GM23338 (cell line): Measurements from ENCODE around the gene NCAPD3. TPM values are rescaled to one million over a fixed set of nuclear protein-coding genes. Genes with fewer than 3 reads are reported as not detected.
"Not testable (repeated sequence)": the region's sequence is repeated elsewhere in the genome, so short reads cannot be mapped to it uniquely, and the experiment has no call there.

Experiments used
- ATAC-seq: fragments of 200-7000 bp; cut with Tn5 transposase; 3 replicates; pipeline ENCODE4 v1.9.1; 2020
- DNase-seq: peaks from one replicate; pipeline ENCODE4 v3.0.0-alpha.2; 2015; ENCODE audit warnings: low spot score
- H2AFZ ChIP-seq: fragments of 200-600 bp; sonication (generic); 2 replicates; pipeline ENCODE4 v1.8.0; 2016; ENCODE audit warnings: antibody characterized with exemption, mild to moderate bottlenecking, moderate library complexity
- H3F3A ChIP-seq: fragments of 200-600 bp; sonication (generic); replicated peaks from 2 replicates; pipeline ENCODE4 v1.8.0; 2017; ENCODE audit warnings: antibody characterized with exemption, mixed run types, low read depth
- H3K27ac ChIP-seq: fragments of 200-600 bp; sonication (generic); 2 replicates; pipeline ENCODE4 v1.6.1; 2016; ENCODE audit warnings: low read depth
- H3K27me3 ChIP-seq: fragments of 200-600 bp; sonication (generic); 2 replicates; pipeline ENCODE4 v1.8.0; 2016; ENCODE audit warnings: mild to moderate bottlenecking, mixed run types, moderate library complexity; ENCODE audit not compliant: insufficient read depth
- H3K36me3 ChIP-seq: fragments of 200-600 bp; sonication (generic); 2 replicates; pipeline ENCODE4 v1.8.0; 2016; ENCODE audit warnings: mild to moderate bottlenecking; ENCODE audit not compliant: insufficient read depth
- H3K4me1 ChIP-seq: fragments of 200-600 bp; sonication (generic); 2 replicates; pipeline ENCODE4 v1.8.0; 2016; ENCODE audit warnings: mild to moderate bottlenecking, moderate library complexity; ENCODE audit not compliant: insufficient read depth
- H3K4me2 ChIP-seq: fragments of 200-600 bp; sonication (generic); 2 replicates; pipeline ENCODE4 v1.7.1; 2017; ENCODE audit warnings: mixed run types
- H3K4me3 ChIP-seq: fragments of 200-600 bp; sonication (generic); 2 replicates; pipeline ENCODE4 v1.6.1; 2016; ENCODE audit warnings: mixed run types
- H3K79me2 ChIP-seq: fragments of 200-600 bp; sonication (generic); replicated peaks from 2 replicates; pipeline ENCODE4 v1.8.0; 2017; ENCODE audit warnings: mild to moderate bottlenecking; ENCODE audit not compliant: insufficient read depth
- H3K9me2 ChIP-seq: fragments of 200-600 bp; sonication (generic); 2 replicates; pipeline ENCODE4 v1.8.0; 2017; ENCODE audit not compliant: insufficient read depth
- H4K20me1 ChIP-seq: fragments of 200-600 bp; sonication (generic); replicated peaks from 2 replicates; pipeline ENCODE4 v1.8.0; 2017; ENCODE audit warnings: mild to moderate bottlenecking; ENCODE audit not compliant: insufficient read depth
- H3K27ac Mint-ChIP-seq: 2 replicates; pipeline ENCODE4 v1.8.0; 2020; ENCODE audit warnings: inconsistent platforms, mild to moderate bottlenecking, moderate library complexity, mixed read lengths
- H3K27me3 Mint-ChIP-seq: 3 replicates; pipeline ENCODE4 v1.8.0; 2022; ENCODE audit warnings: low read depth, mild to moderate bottlenecking, moderate library complexity, mixed read lengths, inconsistent platforms; ENCODE audit not compliant: insufficient read depth, poor library complexity
- H3K36me3 Mint-ChIP-seq: 3 replicates; pipeline ENCODE4 v1.8.0; 2021; ENCODE audit warnings: low read depth, mild to moderate bottlenecking, inconsistent platforms, moderate library complexity, mixed read lengths
- H3K4me1 Mint-ChIP-seq: 3 replicates; pipeline ENCODE4 v1.8.0; 2020; ENCODE audit warnings: mild to moderate bottlenecking, inconsistent platforms, mixed read lengths
- H3K4me3 Mint-ChIP-seq: 3 replicates; pipeline ENCODE4 v1.8.0; 2021; ENCODE audit warnings: moderate library complexity, mild to moderate bottlenecking, inconsistent platforms, mixed read lengths
- H3K9me3 Mint-ChIP-seq: 3 replicates; pipeline ENCODE4 v1.8.0; 2020; ENCODE audit warnings: moderate library complexity, mild to moderate bottlenecking, inconsistent platforms, mixed read lengths
- EZH2 ChIP-seq: fragments of 200-600 bp; sonication (generic); IDR thresholded peaks from one replicate; pipeline ENCODE4 v1.8.0; 2017; ENCODE audit warnings: antibody characterized with exemption, mild to moderate bottlenecking, low read depth; ENCODE audit not compliant: unreplicated experiment
- NANOG ChIP-seq: IDR thresholded peaks from 2 replicates; pipeline ENCODE4 v1.6.1; 2016; ENCODE audit warnings: antibody characterized with exemption, borderline replicate concordance
- ZNF462 ChIP-seq: fragments of 250-450 bp; sonication (Bioruptor Pico); IDR thresholded peaks from 2 replicates; pipeline ENCODE4 v1.5.0; 2020; ENCODE audit warnings: mild to moderate bottlenecking, moderate library complexity
- polyA plus RNA-seq: library from polyadenylated mRNA; unstranded; fragments of >200 nt; fragmentation: Nextera tagmentation; extraction: Ambion mirVana; gene quantifications from 2 replicates; pipeline ENCODE4 v1.2.1, GENCODE V29; 2016
- total RNA-seq: library from RNA; depleted of rRNA; stranded (reverse); fragments of >200 nt; shearing (Covaris generic); gene quantifications from 2 replicates; pipeline ENCODE4 v1.2.3, GENCODE V29; 2014
- TF ChIP-seq, protein P1 (sequence below), 2 experiments: fragments of 200-600 bp in 1 of 2; sonication (generic) in 1 of 2; conservative IDR thresholded peaks; 2 replicates each; pipeline versions ENCODE4 v1.5.1 to v1.6.1; 2016 to 2017; ENCODE audit warnings: antibody characterized with exemption in 2 of 2, low read depth in 2 of 2, mild to moderate bottlenecking in 2 of 2, moderate library complexity in 1 of 2

Gene NCAPD3
- total and polyA plus RNA-seq, 2 experiments from 2014 or later = 37.1 to 49.8 TPM

DNA sequence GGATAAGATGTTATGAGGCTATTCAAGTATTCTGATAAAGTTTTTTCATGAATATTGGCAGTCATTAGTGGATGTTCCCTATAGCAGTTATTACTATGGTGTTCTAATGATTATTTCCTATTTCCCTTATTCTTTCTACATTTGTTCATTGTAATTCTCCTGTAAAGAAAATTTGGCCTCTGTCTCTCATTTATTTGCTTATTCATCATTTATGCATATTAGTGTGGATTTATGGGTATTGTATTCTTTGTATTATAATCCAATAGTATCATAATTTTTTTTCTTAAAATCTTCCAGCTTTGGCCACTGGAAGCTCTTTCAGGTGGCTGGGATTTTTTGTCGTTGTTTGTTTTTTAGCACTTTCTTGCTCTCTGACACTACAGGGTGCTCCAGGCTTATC is 107.6 kb downstream of the NCAPD3 start (continued):
- TF ChIP-seq NANOG = no peak
- TF ChIP-seq, protein P1, sequence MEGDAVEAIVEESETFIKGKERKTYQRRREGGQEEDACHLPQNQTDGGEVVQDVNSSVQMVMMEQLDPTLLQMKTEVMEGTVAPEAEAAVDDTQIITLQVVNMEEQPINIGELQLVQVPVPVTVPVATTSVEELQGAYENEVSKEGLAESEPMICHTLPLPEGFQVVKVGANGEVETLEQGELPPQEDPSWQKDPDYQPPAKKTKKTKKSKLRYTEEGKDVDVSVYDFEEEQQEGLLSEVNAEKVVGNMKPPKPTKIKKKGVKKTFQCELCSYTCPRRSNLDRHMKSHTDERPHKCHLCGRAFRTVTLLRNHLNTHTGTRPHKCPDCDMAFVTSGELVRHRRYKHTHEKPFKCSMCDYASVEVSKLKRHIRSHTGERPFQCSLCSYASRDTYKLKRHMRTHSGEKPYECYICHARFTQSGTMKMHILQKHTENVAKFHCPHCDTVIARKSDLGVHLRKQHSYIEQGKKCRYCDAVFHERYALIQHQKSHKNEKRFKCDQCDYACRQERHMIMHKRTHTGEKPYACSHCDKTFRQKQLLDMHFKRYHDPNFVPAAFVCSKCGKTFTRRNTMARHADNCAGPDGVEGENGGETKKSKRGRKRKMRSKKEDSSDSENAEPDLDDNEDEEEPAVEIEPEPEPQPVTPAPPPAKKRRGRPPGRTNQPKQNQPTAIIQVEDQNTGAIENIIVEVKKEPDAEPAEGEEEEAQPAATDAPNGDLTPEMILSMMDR (conservative IDR thresholded peaks at IDR 0.05; ENCODE audit: low read depth in 2 of 2) = no peak

DNA sequence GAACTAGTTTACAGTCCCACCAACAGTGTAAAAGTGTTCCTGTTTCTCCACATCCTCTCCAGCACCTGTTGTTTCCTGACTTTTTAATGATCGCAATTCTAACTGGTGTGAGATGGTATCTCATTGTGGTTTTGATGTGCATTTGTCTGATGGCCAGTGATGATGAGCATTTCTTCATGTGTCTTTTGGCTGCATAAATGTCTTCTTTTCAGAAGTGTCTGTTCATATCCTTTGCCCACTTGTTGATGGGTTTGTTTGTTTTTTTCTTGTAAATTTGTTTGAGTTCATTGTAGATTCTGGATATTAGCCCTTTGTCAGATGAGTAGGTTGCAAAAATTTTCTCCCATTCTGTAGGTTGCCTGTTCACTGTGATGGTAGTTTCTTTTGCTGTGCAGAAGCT is 110.0 kb downstream of the NCAPD3 start:
- Histone ChIP-seq H3K79me2 (peaks cover 30% of the 10 kb centered on the region), H3K4me1 (peaks cover 21% of the 10 kb centered on the region)
- DNase-seq, H3K27me3 Mint-ChIP-seq, ATAC-seq, H3K36me3 ChIP-seq, H3K4me3 ChIP-seq, H2AFZ ChIP-seq, H3K9me2 ChIP-seq, H3K27ac ChIP-seq, H3K36me3 Mint-ChIP-seq, H3K27ac Mint-ChIP-seq, H3F3A ChIP-seq, H3K9me3 Mint-ChIP-seq, H3K4me2 ChIP-seq, H4K20me1 ChIP-seq, H3K4me3 Mint-ChIP-seq, H3K27me3 ChIP-seq: not testable (repeated sequence)
- peaks cover 27% of the 10 kb centered on the region for H3K4me1 Mint-ChIP-seq

GRCh38 chr11:134110252-134110815 is 113.4 kb downstream of the NCAPD3 start:
- Mint-ChIP-seq H3K9me3 (peaks cover 19% of the 10 kb centered on the region), H3K27ac (no peak overlapping the region), H3K4me1 (peaks cover 16% of the 10 kb centered on the region), H3K4me3 (no peak overlapping the region), H3K36me3 (peaks cover 15% of the 10 kb centered on the region; the same call in 1 of the 3 replicates), H3K27me3 (peaks cover 1% of the 10 kb centered on the region)
- Histone ChIP-seq H3K4me2 (no peak overlapping the region), H3K27me3 (no peaks in the 10 kb centered on the region), H3F3A (no peaks in the 10 kb centered on the region), H4K20me1 (peaks cover 3% of the 10 kb centered on the region; the same call in 1 of the 2 replicates), H3K9me2 (no peaks in the 10 kb centered on the region), H3K36me3 (no peaks in the 10 kb centered on the region), H3K27ac (no peak overlapping the region), H3K4me3 (no peak overlapping the region), H3K4me1 (peaks cover 16% of the 10 kb centered on the region), H3K79me2 (peaks cover 22% of the 10 kb centered on the region), H2AFZ (no peak overlapping the region)
- TF ChIP-seq ZNF462 (CRISPR knock-in tag) (no peak), EZH2 (no peak)
- DNase-seq = no peak
- ATAC-seq = no peak
